Endodermal cell (in vitro differentiated cells): ENCODE data around the gene SLC22A5. TPM values are rescaled to one million over a fixed set of nuclear protein-coding genes. Genes with fewer than 3 reads are reported as not detected.

Experiments used
- DNase-seq: peaks from one replicate; pipeline ENCODE4 v3.0.0-alpha.2; 2017
- H3K27ac ChIP-seq: 2 replicates; pipeline ENCODE4 v1.5.1; 2013; ENCODE audit warnings: mild to moderate bottlenecking, low read depth, low read length, moderate library complexity
- H3K27me3 ChIP-seq: 2 replicates; pipeline ENCODE4 v1.6.1; 2013; ENCODE audit warnings: mild to moderate bottlenecking, low read length, moderate library complexity; ENCODE audit not compliant: insufficient read depth, control insufficient read depth, poor library complexity, severe bottlenecking
- H3K36me3 ChIP-seq: 2 replicates; pipeline ENCODE4 v1.7.0; 2013; ENCODE audit warnings: mild to moderate bottlenecking, low read length, moderate library complexity; ENCODE audit not compliant: control insufficient read depth, insufficient read depth
- H3K4me1 ChIP-seq: one replicate; pipeline ENCODE4 v1.7.0; 2013; ENCODE audit warnings: low read length; ENCODE audit not compliant: control insufficient read depth, insufficient read depth
- H3K4me3 ChIP-seq: 2 replicates; pipeline ENCODE4 v1.5.1; 2013; ENCODE audit warnings: mild to moderate bottlenecking, low read length, moderate library complexity
- H3K9ac ChIP-seq: 2 replicates; pipeline ENCODE4 v1.6.1; 2013; ENCODE audit warnings: mild to moderate bottlenecking, low read length, moderate library complexity; ENCODE audit not compliant: poor library complexity, severe bottlenecking; ENCODE audit errors: extremely low read depth
- H3K9me3 ChIP-seq: 2 replicates; pipeline ENCODE4 v1.6.1; 2013; ENCODE audit warnings: mild to moderate bottlenecking, low read length, moderate library complexity; ENCODE audit not compliant: control insufficient read depth
- H3K27ac Mint-ChIP-seq: 2 replicates; pipeline ENCODE4 v1.8.0; 2020; ENCODE audit warnings: mixed read lengths
- H3K27me3 Mint-ChIP-seq: 2 replicates; pipeline ENCODE4 v1.8.0; 2021; ENCODE audit warnings: mild to moderate bottlenecking, mixed read lengths; ENCODE audit not compliant: insufficient read depth
- H3K36me3 Mint-ChIP-seq: 2 replicates; pipeline ENCODE4 v1.8.0; 2020; ENCODE audit warnings: low read depth, mixed read lengths
- H3K4me1 Mint-ChIP-seq: 2 replicates; pipeline ENCODE4 v1.8.0; 2020; ENCODE audit warnings: mixed read lengths
- H3K4me3 Mint-ChIP-seq: 2 replicates; pipeline ENCODE4 v1.8.0; 2020; ENCODE audit warnings: mild to moderate bottlenecking, moderate library complexity, mixed read lengths
- H3K9me3 Mint-ChIP-seq: 2 replicates; pipeline ENCODE4 v1.8.0; 2020; ENCODE audit warnings: mild to moderate bottlenecking, mixed read lengths
- CTCF ChIP-seq: fragments of 200-600 bp; sonication (generic); conservative IDR thresholded peaks from 2 replicates; pipeline ENCODE4 v1.5.0; 2021; ENCODE audit warnings: antibody characterized with exemption, mild to moderate bottlenecking
- WGBS, 2 experiments: methylation state at CpG; one replicate each; pipeline versions ENCODE4 v1.1.5 to v1.1.7; 2013; ENCODE audit warnings: missing lambda C conversion rate in 2 of 2, mixed read lengths in 1 of 2; ENCODE audit not compliant: insufficient coverage in 1 of 2, insufficient read length in 1 of 2; 5-methylcytosine and 5-hydroxymethylcytosine counted together
- total RNA-seq, 2 donors: library from RNA; stranded (reverse); fragmentation: NEBNext Ultra II Directional in 1 of 2; extraction: Animal tissue kit (Norgen Biotek cat#: 25700) in 1 of 2; gene quantifications; 2 replicates in 1 of 2; 3 replicates in 1 of 2; pipeline ENCODE4 v1.2.1, GENCODE V29; 2021

Gene SLC22A5
- total RNA-seq, 2 donors from 2014 or later: 4.9 to 8.2 TPM

- H3K9ac ChIP-seq: no peak overlapping the region
- 67 to 84% methylated on average over 1 to 3 of the region's 3 CpGs for WGBS, 2 experiments
- H3K27ac ChIP-seq: no peak overlapping the region
- peaks cover 11% of the 10 kb centered on the region for H3K4me1 ChIP-seq
- Mint-ChIP-seq H3K36me3 (no peaks in the 10 kb centered on the region), H3K27me3 (no peaks in the 10 kb centered on the region), H3K27ac (no peak overlapping the region), H3K4me3 (no peak overlapping the region), H3K9me3 (no peaks in the 10 kb centered on the region), H3K4me1 (peaks cover 33% of the 10 kb centered on the region)
- no peaks in the 10 kb centered on the region for H3K36me3 ChIP-seq
- H3K4me3 ChIP-seq: no peak overlapping the region
- DNase-seq: no peak
- no peaks in the 10 kb centered on the region for H3K9me3 ChIP-seq
- H3K27me3 ChIP-seq: no peaks in the 10 kb centered on the region
- no peak for TF ChIP-seq CTCF
Observed at GRCh38 chr5:132423438-132423898, 54.0 kb downstream of the SLC22A5 start.

GRCh38 chr5:132424167-132424880, 54.8 kb downstream of the SLC22A5 start:
- Mint-ChIP-seq H3K27ac (no peak overlapping the region), H3K9me3 (no peaks in the 10 kb centered on the region), H3K27me3 (no peaks in the 10 kb centered on the region), H3K4me1 (peaks cover 37% of the 10 kb centered on the region), H3K36me3 (no peaks in the 10 kb centered on the region), H3K4me3 (no peak overlapping the region)
- H3K4me3 ChIP-seq: no peak overlapping the region
- H3K4me1 ChIP-seq: peaks cover 11% of the 10 kb centered on the region
- no peaks in the 10 kb centered on the region for H3K9me3 ChIP-seq
- DNase-seq: no peak
- no peaks in the 10 kb centered on the region for H3K27me3 ChIP-seq
- H3K27ac ChIP-seq: no peak overlapping the region
- no peak overlapping the region for H3K9ac ChIP-seq
- H3K36me3 ChIP-seq: no peaks in the 10 kb centered on the region
- WGBS, 2 experiments: 90 to 100% methylated on average over 1 to 3 of the region's 3 CpGs
- no peak for TF ChIP-seq CTCF

- H3K4me1 ChIP-seq: peaks cover 11% of the 10 kb centered on the region
- Mint-ChIP-seq H3K36me3 (no peaks in the 10 kb centered on the region), H3K4me1 (peaks cover 31% of the 10 kb centered on the region), H3K4me3 (no peak overlapping the region), H3K9me3 (no peaks in the 10 kb centered on the region), H3K27ac (no peak overlapping the region), H3K27me3 (peaks cover 1% of the 10 kb centered on the region)
- no peaks in the 10 kb centered on the region for H3K27me3 ChIP-seq
- H3K9me3 ChIP-seq: no peaks in the 10 kb centered on the region
- TF ChIP-seq CTCF: no peak
- H3K36me3 ChIP-seq: no peaks in the 10 kb centered on the region
- H3K27ac ChIP-seq: no peak overlapping the region
- 79 to 91% methylated on average over 3 to 8 of the region's 8 CpGs for WGBS, 2 experiments
- no peak for DNase-seq
- H3K4me3 ChIP-seq: no peak overlapping the region
- H3K9ac ChIP-seq: no peak overlapping the region
Observed at GRCh38 chr5:132425009-132425937, 55.8 kb downstream of the SLC22A5 start.
